Measurements from ENCODE around the gene GRAMD2B. TPM values are rescaled to one million over a fixed set of nuclear protein-coding genes. Genes with fewer than 3 reads are reported as not detected.

GRAMD2B gene
- total RNA-seq, 2 experiments from 2014 or later, result 4.6 to 5.2 TPM

DNA sequence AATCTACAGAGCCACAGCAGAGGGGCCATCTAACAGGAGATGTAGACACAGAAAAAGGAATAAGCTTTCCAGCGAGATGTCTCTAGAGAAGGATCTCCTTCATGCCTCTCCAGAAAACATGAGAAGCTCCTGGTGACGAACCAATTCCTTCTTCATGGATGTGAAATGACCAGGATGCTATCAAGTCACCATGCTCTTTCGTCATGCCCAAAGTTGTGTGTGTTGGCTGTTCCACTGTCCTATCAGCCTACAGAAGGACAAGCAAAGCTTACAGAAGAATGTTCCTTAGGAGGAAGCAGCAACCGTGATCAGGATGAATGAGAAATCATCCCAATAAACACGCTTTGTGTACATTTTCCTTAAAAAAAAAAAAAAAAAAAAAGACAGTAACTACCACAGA lies 117.4 kb downstream of the GRAMD2B start:
- no peak overlapping the region for H3K4me3 Mint-ChIP-seq
- H3K36me3 Mint-ChIP-seq, result no peaks in the 10 kb centered on the region
- no peak overlapping the region for H3K27ac Mint-ChIP-seq
- DNase-seq, result no peak
- peaks cover 4% of the 10 kb centered on the region for H3K4me1 Mint-ChIP-seq
- no peak for ATAC-seq (ENCODE audit: low read depth)
- POLR2A ChIA-PET, result no interaction called here
- no peaks in the 10 kb centered on the region for H3K9me3 Mint-ChIP-seq
- peaks cover 2% of the 10 kb centered on the region for H3K27me3 Mint-ChIP-seq

DNA sequence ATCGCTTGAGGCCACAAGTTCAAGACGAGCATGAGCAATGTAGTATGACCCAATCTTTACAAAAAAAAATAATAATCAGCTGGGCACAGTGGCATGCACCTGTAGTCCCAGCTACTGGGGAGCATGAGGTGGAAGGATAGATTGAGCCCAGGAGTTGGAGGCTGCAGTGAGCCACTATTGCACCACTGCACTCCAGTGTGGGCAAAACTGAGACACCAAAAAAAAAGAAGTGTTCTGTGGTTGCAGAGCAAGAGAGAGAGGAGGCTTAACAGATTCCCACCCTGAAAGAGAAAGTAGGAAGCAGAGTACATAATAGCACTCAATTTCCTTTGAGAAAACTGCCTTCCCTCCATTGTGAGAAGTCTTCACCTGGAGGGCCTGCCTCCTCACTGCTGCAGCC lies 119.2 kb downstream of the GRAMD2B start:
- Mint-ChIP-seq H3K9me3 (no peaks in the 10 kb centered on the region), H3K4me3 (no peak overlapping the region), H3K27ac (no peak overlapping the region), H3K27me3 (peaks cover 2% of the 10 kb centered on the region), H3K4me1 (peaks cover 4% of the 10 kb centered on the region), H3K36me3 (no peaks in the 10 kb centered on the region)
- POLR2A ChIA-PET, result interaction anchor here (0.6 kb wide), 1 partner anchor 189 kb away, joined by 8 read pairs; no protein-coding TSS in a partner anchor
- ATAC-seq (ENCODE audit: low read depth), result no peak
- no peak for DNase-seq

DNA sequence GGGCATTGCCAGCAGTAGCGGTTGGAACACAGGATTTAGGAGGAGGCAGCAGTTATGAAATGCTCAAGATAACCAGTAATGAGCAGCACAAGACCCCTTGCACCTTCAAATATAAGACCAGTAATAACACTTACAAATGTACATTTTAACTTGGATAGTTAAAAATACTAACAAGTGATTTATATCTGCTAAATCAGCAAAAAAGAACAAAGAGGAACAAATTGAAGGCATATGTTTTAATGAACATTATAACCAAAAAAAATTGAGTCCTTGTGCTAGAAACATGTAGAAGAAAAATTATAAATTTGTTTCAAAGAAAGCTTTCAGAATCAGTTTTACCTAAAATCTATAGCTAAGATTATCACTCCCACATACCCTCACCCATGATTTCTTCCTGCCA lies 119.8 kb downstream of the GRAMD2B start:
- H3K4me3 Mint-ChIP-seq, result no peak overlapping the region
- H3K27ac Mint-ChIP-seq, result no peak overlapping the region
- no peaks in the 10 kb centered on the region for H3K9me3 Mint-ChIP-seq
- DNase-seq (no peak), ATAC-seq (ENCODE audit: low read depth) (no peak)
- peaks cover 4% of the 10 kb centered on the region for H3K4me1 Mint-ChIP-seq
- peaks cover 2% of the 10 kb centered on the region for H3K27me3 Mint-ChIP-seq
- H3K36me3 Mint-ChIP-seq, result no peaks in the 10 kb centered on the region
- POLR2A ChIA-PET, result no interaction called here

DNA sequence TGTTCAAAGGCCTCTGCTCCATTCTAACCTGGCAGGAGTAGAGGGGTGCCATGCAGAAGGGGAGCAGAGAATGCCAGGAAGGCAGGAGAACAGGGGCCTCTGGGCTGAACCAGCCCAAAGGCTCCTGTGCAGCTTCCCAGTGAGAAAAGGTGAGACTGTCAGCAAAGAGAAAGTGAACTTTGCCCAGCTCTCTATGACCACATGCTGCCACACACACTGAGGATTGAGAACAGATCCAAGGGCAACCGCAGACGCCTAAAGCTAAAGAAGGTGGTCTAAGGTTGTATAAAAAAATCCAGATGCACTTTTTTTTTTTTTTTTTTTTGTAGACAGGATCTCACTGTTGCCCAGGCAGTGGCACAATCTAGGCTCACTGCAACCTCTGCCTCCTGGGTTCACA lies 120.5 kb downstream of the GRAMD2B start:
- POLR2A ChIA-PET, result interaction anchor here (0.7 kb wide), 1 partner anchor 42 kb away, joined by 3 read pairs; no protein-coding TSS in a partner anchor

More for the DNA sequence above, 120.5 kb downstream of the GRAMD2B start:
- Mint-ChIP-seq H3K27ac (no peak overlapping the region), H3K36me3 (no peaks in the 10 kb centered on the region), H3K9me3 (no peaks in the 10 kb centered on the region), H3K27me3 (peaks cover 2% of the 10 kb centered on the region), H3K4me1 (peaks cover 4% of the 10 kb centered on the region), H3K4me3 (no peak overlapping the region)
- DNase-seq (no peak), ATAC-seq (ENCODE audit: low read depth) (no peak)

Other genes with a start within 250 kb of the GRAMD2B start
- 1 to 10 TPM; 3.2 to 4.2 TPM for gene ALDH7A1, start 171.8 kb downstream of the GRAMD2B start, total RNA-seq
- 10 to 100 TPM; 38.8 to 39.9 TPM for gene PHAX, start 177.5 kb downstream of the GRAMD2B start, total RNA-seq